ENCODE measurements around the gene SYNE2.

- TF ChIP-seq CTCF (IDR thresholded peaks at IDR 0.05; ENCODE audit: low read depth, low read length) (no peak), POLR2A (IDR thresholded peaks at IDR 0.05; ENCODE audit: extremely low read depth, insufficient read length) (no peak), MYC (IDR thresholded peaks at IDR 0.05; ENCODE audit: low read depth, low read length) (no peak)
Measured at GRCh38 chr14:64187331-64187730, 334.5 kb downstream of the SYNE2 start.

Measured in NB4 (cell line).